GM18907 (cell line): ENCODE results near the gene APOBEC4.

Experiments used
- ATAC-seq: cut with Tn5 transposase; IDR thresholded peaks from one replicate; pipeline ENCODE4 v1.9.1; 2021; ENCODE audit warnings: mild to moderate bottlenecking, moderate library complexity; ENCODE audit not compliant: unreplicated experiment

The APOBEC4 gene

DNA sequence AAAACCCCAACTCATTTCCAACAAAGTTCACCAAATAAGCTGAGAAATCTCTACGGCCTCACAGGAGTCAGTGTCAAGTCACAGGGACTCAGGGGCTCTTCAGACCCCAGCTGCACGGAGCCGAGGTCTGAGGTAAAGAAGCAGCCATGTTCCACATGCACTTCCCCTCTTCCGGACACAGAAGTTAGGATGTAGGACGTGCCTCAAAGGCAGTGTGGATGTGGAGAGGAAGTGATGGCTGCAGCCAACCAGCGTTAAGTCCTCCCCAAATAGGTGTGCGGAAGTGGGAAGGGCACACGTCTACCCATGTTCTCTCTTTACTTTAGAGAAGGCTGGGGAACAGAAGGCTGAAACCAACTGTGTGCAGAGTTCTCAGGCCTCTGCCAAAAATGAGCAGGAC is 48.3 kb downstream of the APOBEC4 start:
- peak; percentile 31 for ATAC-seq

DNA sequence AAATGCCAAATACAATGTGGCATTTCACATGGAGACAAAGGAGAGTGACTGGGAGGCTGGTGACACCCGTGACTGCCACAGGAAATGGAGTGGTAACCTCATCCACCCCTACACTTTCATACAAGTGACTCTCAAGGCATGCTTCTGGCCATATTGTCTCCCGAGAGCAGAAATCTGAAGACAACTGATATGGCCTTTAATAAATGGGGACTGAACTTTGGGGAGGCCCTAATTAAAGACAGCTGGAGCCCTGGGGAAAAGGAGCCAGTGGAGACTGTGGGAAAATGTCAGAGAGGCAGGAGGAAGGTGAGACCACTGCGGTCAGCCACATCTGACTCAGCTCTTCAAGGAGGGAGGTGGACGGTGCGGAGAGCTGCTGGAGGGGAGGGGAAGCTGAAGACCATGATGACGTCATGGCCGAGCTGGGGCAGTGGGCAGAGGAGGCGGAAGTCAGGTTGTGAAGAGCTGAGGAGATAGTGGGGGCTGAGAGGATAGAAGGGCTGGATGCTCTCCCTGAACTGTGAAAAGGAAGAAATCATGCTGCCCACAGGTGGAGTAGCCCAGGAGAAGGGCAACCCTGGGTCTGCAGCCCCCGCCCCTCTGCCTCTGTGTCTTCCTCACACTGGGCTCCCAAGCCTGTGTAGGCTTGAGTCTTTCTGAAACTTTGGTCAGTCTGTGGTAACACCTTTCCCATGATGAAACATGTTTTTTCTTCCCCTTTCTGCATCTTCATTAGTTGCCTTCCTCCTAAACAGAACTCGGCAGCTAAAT is 48.9 kb downstream of the APOBEC4 start:
- ATAC-seq, result peak; percentile 54

DNA sequence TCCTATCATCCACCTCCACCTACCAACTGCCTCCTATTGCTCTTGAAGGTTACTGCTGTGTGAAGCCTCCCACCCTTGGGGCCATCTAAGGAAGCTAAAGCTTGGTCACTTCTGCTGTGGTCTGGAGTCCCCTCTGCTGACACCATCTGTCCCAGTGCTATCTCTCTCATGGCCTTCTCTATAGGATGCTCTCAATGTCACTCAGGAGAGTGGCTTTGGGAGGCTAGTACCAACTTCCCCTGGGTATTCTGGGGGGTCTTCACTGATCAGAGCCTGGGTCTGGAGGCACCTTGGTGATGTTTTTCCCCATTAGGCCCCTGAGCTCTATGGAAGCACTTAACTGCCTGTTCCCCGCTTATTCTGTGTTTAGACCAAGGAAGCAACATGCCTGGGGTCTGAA is 50.6 kb downstream of the APOBEC4 start:
- ATAC-seq, result no peak

- ATAC-seq, result no peak
Observed at GRCh38 chr1:183600634-183601033, 52.5 kb downstream of the APOBEC4 start.

- ATAC-seq, result no peak
Observed at GRCh38 chr1:183600136-183600535, 53.0 kb downstream of the APOBEC4 start.

DNA sequence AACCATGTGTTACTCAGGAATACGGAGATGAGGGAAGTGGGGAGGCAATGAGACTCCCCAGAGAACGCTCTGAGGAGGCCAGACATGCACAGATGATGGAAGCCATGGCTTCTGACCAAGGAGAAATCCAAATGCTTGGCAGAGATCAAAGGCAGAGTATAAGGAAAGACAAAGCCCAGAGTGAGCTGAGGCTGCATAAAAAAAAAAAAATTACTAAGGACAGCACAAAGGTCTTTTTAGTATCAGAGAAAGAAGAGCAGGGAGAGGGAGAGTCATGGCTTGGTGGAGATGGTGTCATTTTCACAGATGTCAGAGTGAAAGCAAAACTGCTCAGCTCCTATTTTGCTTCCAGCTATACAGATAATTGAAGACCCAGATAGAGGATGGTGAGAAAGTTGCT is 54.7 kb downstream of the APOBEC4 start:
- peak; percentile 58 for ATAC-seq

- ATAC-seq, result no peak
Observed at GRCh38 chr1:183597656-183598347, 55.3 kb downstream of the APOBEC4 start.

- ATAC-seq, result no peak
Observed at GRCh38 chr1:183596500-183596899, 56.6 kb downstream of the APOBEC4 start.
